Left ventricle myocardium inferior (tissue), 1 donor: ENCODE data around the gene AUH. TPM values are rescaled to one million over a fixed set of nuclear protein-coding genes. Genes with fewer than 3 reads are reported as not detected.
"Not testable (repeated sequence)": the region's sequence is repeated elsewhere in the genome, so short reads cannot be mapped to it uniquely, and the experiment has no call there.

ENCODE experiments used
- DNase-seq: peaks from one replicate; pipeline ENCODE4 v3.0.0-alpha.2; 2020
- H3K27ac ChIP-seq: fragments of 200-600 bp; replicated peaks from 2 replicates; pipeline ENCODE4 v1.8.0; 2021
- H3K27me3 ChIP-seq: fragments of 200-600 bp; 2 replicates; pipeline ENCODE4 v1.8.0; 2021; ENCODE audit warnings: low read depth
- H3K36me3 ChIP-seq: fragments of 200-600 bp; 2 replicates; pipeline ENCODE4 v1.8.0; 2021
- H3K4me1 ChIP-seq: fragments of 200-600 bp; 2 replicates; pipeline ENCODE4 v1.8.0; 2021
- H3K4me3 ChIP-seq: fragments of 200-600 bp; 2 replicates; pipeline ENCODE4 v1.8.0; 2021; ENCODE audit warnings: mild to moderate bottlenecking, moderate library complexity
- H3K9me3 ChIP-seq: fragments of 200-600 bp; replicated peaks from 2 replicates; pipeline ENCODE4 v1.8.0; 2021
- CTCF ChIP-seq: fragments of 200-600 bp; IDR thresholded peaks from 2 replicates; pipeline ENCODE4 v1.8.0; 2021; ENCODE audit warnings: antibody characterized with exemption, mild to moderate bottlenecking, borderline replicate concordance
- intact Hi-C: fragments of 100-400 bp; cut with micrococcal nuclease; formaldehyde crosslinking; loops from one replicate; pipeline ENCODE4 v1.11.0; 2022
- total RNA-seq: library from RNA; stranded (reverse); fragmentation: NEBNext Ultra II Directional; extraction: Animal tissue kit (Norgen Biotek cat#: 25700); gene quantifications from one replicate; pipeline ENCODE4 v1.2.1, GENCODE V29; 2021
- donor health status: DM: no; HTN: yes; CAD: no; lungs with severe emphysema.

AUH gene
- total RNA-seq, 1 donor from 2014 or later, result 44.1 TPM

GRCh38 chr9:91199739-91200497, 161.8 kb downstream of the AUH start:
- H3K27me3 ChIP-seq, result no peaks in the 10 kb centered on the region
- H3K27ac ChIP-seq, result no peak overlapping the region
- H3K9me3 ChIP-seq, result peaks cover 22% of the 10 kb centered on the region
- no peaks in the 10 kb centered on the region for H3K36me3 ChIP-seq
- no peak for TF ChIP-seq CTCF
- no peak overlapping the region for H3K4me3 ChIP-seq
- no peak for DNase-seq
- intact Hi-C loops, result no loop called here
- peaks cover 36% of the 10 kb centered on the region for H3K4me1 ChIP-seq

- DNase-seq, intact Hi-C loops, H3K4me3 ChIP-seq, H3K27ac ChIP-seq, H3K36me3 ChIP-seq, H3K27me3 ChIP-seq: not testable (repeated sequence)
- peaks cover 46% of the 10 kb centered on the region for H3K4me1 ChIP-seq
- peaks cover 22% of the 10 kb centered on the region for H3K9me3 ChIP-seq
Measured at GRCh38 chr9:91198881-91199280, 162.8 kb downstream of the AUH start.

- no peaks in the 10 kb centered on the region for H3K36me3 ChIP-seq
- DNase-seq, result no peak
- intact Hi-C loops, result no loop called here
- no peaks in the 10 kb centered on the region for H3K27me3 ChIP-seq
- H3K4me3 ChIP-seq, result no peak overlapping the region
- peaks cover 50% of the 10 kb centered on the region for H3K4me1 ChIP-seq
- TF ChIP-seq CTCF, result no peak
- H3K9me3 ChIP-seq, result peaks cover 22% of the 10 kb centered on the region
- H3K27ac ChIP-seq, result peak overlapping the region; percentile 100
Measured at GRCh38 chr9:91198405-91198804, 163.3 kb downstream of the AUH start.

- no peak for TF ChIP-seq CTCF
- DNase-seq, result peak; percentile 51
- H3K27ac ChIP-seq, result peak overlapping the region; percentile 100
- no peak overlapping the region for H3K4me3 ChIP-seq
- intact Hi-C loops, result no loop called here
- peaks cover 55% of the 10 kb centered on the region for H3K4me1 ChIP-seq
- H3K27me3 ChIP-seq, result no peaks in the 10 kb centered on the region
- H3K36me3 ChIP-seq, result no peaks in the 10 kb centered on the region
- peaks cover 15% of the 10 kb centered on the region for H3K9me3 ChIP-seq
Measured at GRCh38 chr9:91197232-91198181, 164.2 kb downstream of the AUH start.

- Histone ChIP-seq H3K4me1 (peaks cover 67% of the 10 kb centered on the region), H3K36me3 (no peaks in the 10 kb centered on the region)
- intact Hi-C loops, result no loop called here
Measured at GRCh38 chr9:91196103-91196950, 165.4 kb downstream of the AUH start.

More at GRCh38 chr9:91196103-91196950, 165.4 kb downstream of the AUH start:
- peak overlapping the region; percentile 100 for H3K27ac ChIP-seq
- H3K4me3 ChIP-seq, result no peak overlapping the region
- H3K9me3 ChIP-seq, result peaks cover 10% of the 10 kb centered on the region
- no peak for TF ChIP-seq CTCF
- no peak for DNase-seq
- H3K27me3 ChIP-seq, result no peaks in the 10 kb centered on the region
